GM10266 (cell line): Measurements from ENCODE around the gene C3orf33.

Experiments
- DNase-seq: peaks from one replicate; pipeline ENCODE4 v3.0.0; 2012; ENCODE audit errors: extremely low spot score
- TF ChIP-seq, protein P1 (sequence below): IDR thresholded peaks from 2 replicates; pipeline ENCODE4 v1.5.1; 2012; ENCODE audit warnings: mild to moderate bottlenecking, low read depth; ENCODE audit not compliant: control insufficient read depth, insufficient read depth; ENCODE audit errors: missing control alignments

The C3orf33 gene

DNA sequence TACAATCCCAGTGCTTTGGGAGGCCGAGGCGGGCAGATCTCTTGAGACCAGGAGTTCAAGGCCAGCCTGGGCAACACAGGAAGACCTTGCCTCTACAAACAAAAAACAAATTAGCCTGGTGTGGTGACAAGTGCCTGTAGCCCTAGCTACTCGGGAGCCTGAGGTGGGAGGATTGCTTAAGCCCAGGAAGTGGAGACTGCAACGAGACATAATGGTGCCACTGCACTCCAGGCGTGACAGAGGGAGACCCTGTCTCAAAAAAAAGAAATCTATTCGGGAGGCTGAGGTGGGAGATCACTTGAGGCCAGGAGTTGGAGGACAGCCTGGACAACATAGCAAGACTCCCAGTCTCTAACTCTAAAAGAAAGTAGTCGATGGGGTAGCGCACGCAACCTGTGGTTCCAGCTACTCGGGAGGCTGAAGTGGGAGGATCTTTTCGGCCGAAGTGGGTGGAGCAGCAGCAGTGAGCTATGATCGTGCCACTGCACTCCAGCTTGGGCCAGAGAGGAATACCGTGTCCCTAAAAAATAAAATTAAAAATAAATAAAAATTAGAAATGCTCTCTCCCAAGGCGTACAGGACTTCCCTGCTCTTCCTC lies 775 bp downstream of the C3orf33 start:
- DNase-seq = no peak
- TF ChIP-seq, protein P1, sequence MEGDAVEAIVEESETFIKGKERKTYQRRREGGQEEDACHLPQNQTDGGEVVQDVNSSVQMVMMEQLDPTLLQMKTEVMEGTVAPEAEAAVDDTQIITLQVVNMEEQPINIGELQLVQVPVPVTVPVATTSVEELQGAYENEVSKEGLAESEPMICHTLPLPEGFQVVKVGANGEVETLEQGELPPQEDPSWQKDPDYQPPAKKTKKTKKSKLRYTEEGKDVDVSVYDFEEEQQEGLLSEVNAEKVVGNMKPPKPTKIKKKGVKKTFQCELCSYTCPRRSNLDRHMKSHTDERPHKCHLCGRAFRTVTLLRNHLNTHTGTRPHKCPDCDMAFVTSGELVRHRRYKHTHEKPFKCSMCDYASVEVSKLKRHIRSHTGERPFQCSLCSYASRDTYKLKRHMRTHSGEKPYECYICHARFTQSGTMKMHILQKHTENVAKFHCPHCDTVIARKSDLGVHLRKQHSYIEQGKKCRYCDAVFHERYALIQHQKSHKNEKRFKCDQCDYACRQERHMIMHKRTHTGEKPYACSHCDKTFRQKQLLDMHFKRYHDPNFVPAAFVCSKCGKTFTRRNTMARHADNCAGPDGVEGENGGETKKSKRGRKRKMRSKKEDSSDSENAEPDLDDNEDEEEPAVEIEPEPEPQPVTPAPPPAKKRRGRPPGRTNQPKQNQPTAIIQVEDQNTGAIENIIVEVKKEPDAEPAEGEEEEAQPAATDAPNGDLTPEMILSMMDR = no peak

DNA sequence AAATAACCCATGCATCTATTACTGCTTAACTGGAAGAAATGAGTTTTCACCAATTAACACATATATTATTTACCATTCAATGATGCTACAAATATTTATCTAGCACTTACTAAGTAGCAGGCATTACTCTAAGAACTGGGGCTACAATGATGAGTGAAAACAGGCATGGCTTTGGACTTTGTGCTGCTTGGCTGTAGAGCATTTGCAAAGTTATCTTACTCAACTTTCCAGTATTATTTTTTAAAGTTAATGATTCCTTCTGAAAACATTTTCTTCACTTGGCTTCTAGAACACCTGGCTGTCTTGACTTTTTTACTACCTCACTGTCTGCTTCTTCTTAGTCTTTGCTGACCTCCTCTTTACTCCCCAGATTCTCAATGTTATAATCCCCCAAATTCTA lies 1.8 kb downstream of the C3orf33 start:
- DNase-seq = no peak
- TF ChIP-seq, protein P1 = no peak

DNA sequence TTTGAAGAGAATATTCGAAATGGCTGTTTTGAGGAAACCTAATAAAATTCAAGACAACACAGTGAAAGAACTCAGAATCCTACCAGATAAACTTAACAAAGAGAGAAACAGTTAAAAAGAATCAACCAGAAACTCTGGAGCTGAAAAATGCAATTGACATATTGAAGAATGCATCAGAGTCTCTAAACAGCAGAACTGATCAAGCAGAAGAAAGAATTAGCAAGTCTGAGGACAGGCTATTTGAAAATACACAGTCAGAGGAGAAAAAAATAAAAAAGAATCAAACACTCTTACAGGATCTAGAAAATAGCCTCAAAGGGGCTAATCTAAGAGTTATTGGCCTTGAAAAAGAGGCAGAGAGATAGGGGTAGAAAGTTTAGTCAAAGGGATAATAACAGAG lies 13.5 kb downstream of the C3orf33 start:
- no peak for DNase-seq
- TF ChIP-seq, protein P1 = no peak

DNA sequence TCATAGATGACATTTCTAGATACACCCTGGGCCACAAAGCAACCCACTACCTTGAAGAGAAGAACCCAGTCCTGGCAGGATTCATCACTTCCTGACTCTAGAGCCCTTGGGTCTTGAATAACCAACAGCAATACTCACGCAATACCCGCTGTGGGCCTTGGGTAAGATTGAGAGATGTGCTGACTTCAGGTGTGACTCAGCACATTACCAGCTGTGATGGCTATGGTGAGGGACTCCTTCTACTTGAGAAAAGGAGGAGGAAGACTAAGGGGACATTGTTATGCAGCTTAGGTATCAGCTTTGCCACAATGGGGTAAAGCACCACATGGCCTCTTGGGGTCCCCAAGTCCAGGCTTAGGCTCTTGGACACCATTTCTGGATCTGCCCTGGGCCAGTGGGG lies 14.9 kb downstream of the C3orf33 start:
- no peak for DNase-seq
- TF ChIP-seq, protein P1 = no peak

DNA sequence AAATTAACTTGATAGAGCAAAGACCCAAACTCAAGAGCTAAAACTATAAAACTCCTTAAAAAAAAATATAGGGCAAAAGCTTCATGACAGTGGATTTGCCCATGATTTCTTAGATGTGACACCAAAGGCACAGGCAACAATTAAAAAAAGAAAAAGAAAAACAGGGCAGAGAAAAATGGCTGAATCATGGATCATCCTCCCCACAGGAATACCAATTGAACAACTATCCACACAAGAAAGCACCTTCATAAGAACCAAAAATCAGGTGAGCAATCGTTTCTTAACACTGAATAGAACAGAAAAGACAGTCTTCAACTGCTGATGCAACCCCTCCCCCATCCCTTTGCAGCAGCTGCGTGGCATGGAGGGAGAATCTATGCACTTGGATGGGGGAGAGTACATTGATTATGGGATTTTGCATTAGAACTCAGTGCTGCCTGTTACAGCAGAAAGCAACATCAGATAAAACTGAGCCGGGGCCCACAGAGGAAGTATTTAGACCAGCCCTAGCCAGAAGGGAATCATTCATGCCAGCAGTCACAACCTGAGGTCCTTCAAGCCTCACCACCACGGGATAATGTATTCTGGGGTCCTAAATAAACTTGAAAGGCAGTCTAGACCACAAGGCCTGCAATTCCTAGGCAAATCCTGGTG lies 15.7 kb downstream of the C3orf33 start:
- no peak for DNase-seq
- TF ChIP-seq, protein P1 = no peak

DNA sequence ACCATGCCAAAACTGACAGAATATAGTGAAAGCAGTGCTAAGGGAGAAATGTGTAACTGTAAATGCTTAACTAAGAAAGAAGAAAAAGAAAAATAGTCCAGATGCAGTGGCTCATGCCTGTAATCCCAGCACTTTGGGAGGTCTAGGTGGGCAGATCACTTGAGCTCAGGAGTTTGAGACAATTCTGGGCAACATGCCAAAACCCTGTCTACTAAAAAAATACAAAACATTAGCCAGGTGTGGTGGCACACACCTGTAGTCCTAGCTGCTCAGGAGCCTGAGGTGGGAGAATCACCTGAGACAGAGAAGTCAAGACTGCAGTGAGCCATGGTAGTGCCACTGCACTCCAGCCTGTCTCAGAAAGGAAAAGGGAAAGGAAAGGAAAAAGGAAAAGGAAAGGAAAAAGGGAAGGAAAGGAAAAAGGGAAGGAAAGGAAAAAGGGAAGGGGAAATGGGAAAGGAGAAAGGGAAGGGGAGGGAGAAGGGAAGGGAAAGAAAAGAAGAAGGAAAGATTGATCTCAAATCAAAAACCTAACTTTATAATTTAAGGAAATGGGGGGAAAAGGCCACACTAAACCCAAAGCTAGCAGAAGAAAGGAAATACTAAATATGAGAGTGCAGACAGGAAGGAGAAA lies 20.3 kb downstream of the C3orf33 start:
- TF ChIP-seq, protein P1 = no peak
- DNase-seq = no peak

DNA sequence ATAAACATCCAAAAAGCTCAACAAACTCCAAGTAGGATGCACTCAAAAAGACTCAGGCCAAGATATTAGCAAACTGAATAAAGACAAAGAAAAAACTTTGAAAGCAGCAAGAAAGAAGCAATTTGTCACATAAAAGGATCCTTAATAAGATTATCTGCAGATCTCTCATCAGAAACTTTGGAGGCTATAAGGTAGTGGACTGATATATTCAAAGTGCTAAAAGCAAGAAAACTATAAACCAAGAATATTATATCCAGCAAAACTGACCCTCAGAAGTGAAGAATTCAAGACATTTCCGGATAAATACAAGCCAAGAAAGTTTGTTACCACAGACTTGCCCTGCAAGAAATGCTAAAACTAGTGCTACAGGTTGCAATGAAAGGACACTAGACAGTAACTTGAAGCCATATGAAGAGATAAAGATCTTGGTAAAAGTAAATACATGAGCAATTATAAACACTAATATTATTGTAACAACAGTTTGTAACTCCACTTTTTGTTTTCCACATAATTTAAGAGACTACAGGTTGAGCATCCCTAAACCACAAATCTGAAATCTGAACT lies 23.6 kb downstream of the C3orf33 start:
- DNase-seq = no peak
- TF ChIP-seq, protein P1 = no peak
